ENCODE data around the gene SEMA7A. TPM values are rescaled to one million over a fixed set of nuclear protein-coding genes. Genes with fewer than 3 reads are reported as not detected.

SEMA7A gene
- total RNA-seq, 1 donor from 2014 or later = 0.51 TPM

DNA sequence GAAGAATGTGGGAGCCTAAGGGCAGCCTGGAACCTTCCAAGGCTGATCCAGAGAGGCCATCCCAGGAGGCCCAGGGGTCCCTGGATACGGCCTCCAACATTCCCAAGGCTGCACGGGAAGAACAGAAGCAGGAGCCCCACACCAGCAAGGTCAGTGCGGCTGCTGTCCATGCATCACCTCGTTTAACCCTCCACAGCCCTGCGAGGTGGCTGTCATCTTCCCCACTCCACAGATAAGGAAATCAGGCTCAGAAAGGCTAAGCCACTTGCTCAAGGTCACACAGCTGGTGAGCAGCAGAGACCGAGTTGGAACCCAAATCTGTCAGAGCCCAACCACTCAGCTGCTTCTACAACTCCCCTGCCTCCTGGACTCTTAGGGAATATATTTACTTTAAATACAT, 21.6 kb downstream of the SEMA7A start:
- Mint-ChIP-seq H3K27ac (ENCODE audit: unreplicated experiment) (no peak overlapping the region), H3K4me1 (ENCODE audit: unreplicated experiment) (peaks cover 11% of the 10 kb centered on the region), H3K9me3 (ENCODE audit: unreplicated experiment) (no peaks in the 10 kb centered on the region), H3K27me3 (ENCODE audit: unreplicated experiment) (no peaks in the 10 kb centered on the region), H3K4me3 (ENCODE audit: unreplicated experiment) (no peak overlapping the region), H3K36me3 (ENCODE audit: unreplicated experiment) (no peaks in the 10 kb centered on the region)
- no peak for DNase-seq (ENCODE audit: extremely low spot score, unreplicated experiment)
- TF ChIP-seq, protein P1, sequence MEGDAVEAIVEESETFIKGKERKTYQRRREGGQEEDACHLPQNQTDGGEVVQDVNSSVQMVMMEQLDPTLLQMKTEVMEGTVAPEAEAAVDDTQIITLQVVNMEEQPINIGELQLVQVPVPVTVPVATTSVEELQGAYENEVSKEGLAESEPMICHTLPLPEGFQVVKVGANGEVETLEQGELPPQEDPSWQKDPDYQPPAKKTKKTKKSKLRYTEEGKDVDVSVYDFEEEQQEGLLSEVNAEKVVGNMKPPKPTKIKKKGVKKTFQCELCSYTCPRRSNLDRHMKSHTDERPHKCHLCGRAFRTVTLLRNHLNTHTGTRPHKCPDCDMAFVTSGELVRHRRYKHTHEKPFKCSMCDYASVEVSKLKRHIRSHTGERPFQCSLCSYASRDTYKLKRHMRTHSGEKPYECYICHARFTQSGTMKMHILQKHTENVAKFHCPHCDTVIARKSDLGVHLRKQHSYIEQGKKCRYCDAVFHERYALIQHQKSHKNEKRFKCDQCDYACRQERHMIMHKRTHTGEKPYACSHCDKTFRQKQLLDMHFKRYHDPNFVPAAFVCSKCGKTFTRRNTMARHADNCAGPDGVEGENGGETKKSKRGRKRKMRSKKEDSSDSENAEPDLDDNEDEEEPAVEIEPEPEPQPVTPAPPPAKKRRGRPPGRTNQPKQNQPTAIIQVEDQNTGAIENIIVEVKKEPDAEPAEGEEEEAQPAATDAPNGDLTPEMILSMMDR (IDR thresholded peaks at IDR 0.05) = no peak

DNA sequence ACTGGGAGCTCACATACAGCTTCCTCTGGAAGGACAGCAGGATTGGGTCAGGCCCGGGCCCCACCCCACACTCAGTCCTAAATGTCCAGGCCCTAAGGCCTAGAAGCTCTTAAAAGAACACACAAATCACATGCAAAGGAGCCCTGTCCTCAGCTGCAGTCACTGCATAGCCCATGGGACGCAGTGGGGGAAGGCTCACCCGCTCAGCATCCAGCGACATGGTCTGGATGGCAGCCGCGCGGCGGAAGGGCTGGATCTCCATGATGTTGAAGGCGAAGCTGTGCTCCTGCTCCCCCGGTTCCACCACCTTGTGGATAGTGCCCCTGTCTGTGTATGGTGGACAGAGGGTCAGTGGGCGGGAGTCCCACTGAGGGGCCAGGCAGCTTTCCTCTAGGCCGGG, 22.1 kb downstream of the SEMA7A start:
- Mint-ChIP-seq H3K4me1 (ENCODE audit: unreplicated experiment) (peaks cover 16% of the 10 kb centered on the region), H3K9me3 (ENCODE audit: unreplicated experiment) (no peaks in the 10 kb centered on the region), H3K27me3 (ENCODE audit: unreplicated experiment) (no peaks in the 10 kb centered on the region), H3K4me3 (ENCODE audit: unreplicated experiment) (no peak overlapping the region), H3K27ac (ENCODE audit: unreplicated experiment) (no peak overlapping the region), H3K36me3 (ENCODE audit: unreplicated experiment) (no peaks in the 10 kb centered on the region)
- TF ChIP-seq, protein P1 (IDR thresholded peaks at IDR 0.05) = no peak
- no peak for DNase-seq (ENCODE audit: extremely low spot score, unreplicated experiment)

- Mint-ChIP-seq H3K36me3 (ENCODE audit: unreplicated experiment) (no peaks in the 10 kb centered on the region), H3K27ac (ENCODE audit: unreplicated experiment) (no peak overlapping the region), H3K4me1 (ENCODE audit: unreplicated experiment) (peaks cover 22% of the 10 kb centered on the region), H3K27me3 (ENCODE audit: unreplicated experiment) (no peaks in the 10 kb centered on the region), H3K9me3 (ENCODE audit: unreplicated experiment) (no peaks in the 10 kb centered on the region), H3K4me3 (ENCODE audit: unreplicated experiment) (no peak overlapping the region)
- TF ChIP-seq, protein P1 (IDR thresholded peaks at IDR 0.05) = no peak
- no peak for DNase-seq (ENCODE audit: extremely low spot score, unreplicated experiment)
Measured at GRCh38 chr15:74410502-74410901, 23.3 kb downstream of the SEMA7A start.

- no peak overlapping the region for H3K27ac Mint-ChIP-seq (ENCODE audit: unreplicated experiment)
- TF ChIP-seq, protein P1 (IDR thresholded peaks at IDR 0.05) = no peak
- no peak for DNase-seq (ENCODE audit: extremely low spot score, unreplicated experiment)
- H3K4me3 Mint-ChIP-seq (ENCODE audit: unreplicated experiment) = no peak overlapping the region
- no peaks in the 10 kb centered on the region for H3K9me3 Mint-ChIP-seq (ENCODE audit: unreplicated experiment)
- no peaks in the 10 kb centered on the region for H3K27me3 Mint-ChIP-seq (ENCODE audit: unreplicated experiment)
- peaks cover 22% of the 10 kb centered on the region for H3K4me1 Mint-ChIP-seq (ENCODE audit: unreplicated experiment)
- no peaks in the 10 kb centered on the region for H3K36me3 Mint-ChIP-seq (ENCODE audit: unreplicated experiment)
Measured at GRCh38 chr15:74409225-74409624, 24.5 kb downstream of the SEMA7A start.

GRCh38 chr15:74408815-74409214, 24.9 kb downstream of the SEMA7A start:
- Mint-ChIP-seq H3K9me3 (ENCODE audit: unreplicated experiment) (no peaks in the 10 kb centered on the region), H3K4me3 (ENCODE audit: unreplicated experiment) (no peak overlapping the region), H3K27me3 (ENCODE audit: unreplicated experiment) (no peaks in the 10 kb centered on the region), H3K36me3 (ENCODE audit: unreplicated experiment) (no peaks in the 10 kb centered on the region), H3K4me1 (ENCODE audit: unreplicated experiment) (peaks cover 22% of the 10 kb centered on the region), H3K27ac (ENCODE audit: unreplicated experiment) (no peak overlapping the region)
- no peak for DNase-seq (ENCODE audit: extremely low spot score, unreplicated experiment)
- TF ChIP-seq, protein P1 (IDR thresholded peaks at IDR 0.05) = no peak

All from osteocyte (in vitro differentiated cells).